ENCODE data around the gene ACVR2B.

Gene ACVR2B

GRCh38 chr3:38511546-38511945 is 57.9 kb downstream of the ACVR2B start:
- TF ChIP-seq CTCF (IDR thresholded peaks at IDR 0.05) (no peak), ZFX (IDR thresholded peaks at IDR 0.05; ENCODE audit: borderline replicate concordance) (no peak)
- H3K27ac ChIP-seq, result no peak overlapping the region

DNA sequence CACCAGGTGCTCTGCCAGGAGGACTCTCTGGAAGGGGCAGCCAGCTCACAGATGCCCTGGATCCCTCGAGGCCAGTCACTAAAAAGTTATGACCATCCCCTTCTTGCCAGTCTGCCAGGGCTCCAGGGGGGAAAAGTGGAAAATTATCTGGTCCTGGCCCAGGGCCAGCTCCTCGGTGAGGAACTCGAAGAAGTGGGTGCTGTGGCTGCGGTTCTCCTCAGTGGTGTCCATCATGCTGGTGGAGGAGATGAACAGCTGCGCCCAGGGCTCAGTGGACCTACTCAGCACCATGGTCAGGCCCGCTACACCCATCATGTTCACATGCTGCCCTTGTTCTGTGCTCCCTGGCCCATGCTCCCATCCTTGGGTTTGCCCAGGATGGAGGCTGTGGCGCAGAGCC is 61.7 kb downstream of the ACVR2B start:
- no peak overlapping the region for H3K27ac ChIP-seq
- TF ChIP-seq ZFX (IDR thresholded peaks at IDR 0.05; ENCODE audit: borderline replicate concordance) (no peak), CTCF (IDR thresholded peaks at IDR 0.05) (no peak)

- no peak overlapping the region for H3K27ac ChIP-seq
- no peak for TF ChIP-seq ZFX (IDR thresholded peaks at IDR 0.05; ENCODE audit: borderline replicate concordance)
- no peak for TF ChIP-seq CTCF (IDR thresholded peaks at IDR 0.05)
Observed at GRCh38 chr3:38516669-38517068, 63.0 kb downstream of the ACVR2B start.

- TF ChIP-seq ZFX (IDR thresholded peaks at IDR 0.05; ENCODE audit: borderline replicate concordance), result no peak
- TF ChIP-seq CTCF (IDR thresholded peaks at IDR 0.05), result no peak
- no peak overlapping the region for H3K27ac ChIP-seq
Observed at GRCh38 chr3:38519000-38519399, 65.3 kb downstream of the ACVR2B start.

DNA sequence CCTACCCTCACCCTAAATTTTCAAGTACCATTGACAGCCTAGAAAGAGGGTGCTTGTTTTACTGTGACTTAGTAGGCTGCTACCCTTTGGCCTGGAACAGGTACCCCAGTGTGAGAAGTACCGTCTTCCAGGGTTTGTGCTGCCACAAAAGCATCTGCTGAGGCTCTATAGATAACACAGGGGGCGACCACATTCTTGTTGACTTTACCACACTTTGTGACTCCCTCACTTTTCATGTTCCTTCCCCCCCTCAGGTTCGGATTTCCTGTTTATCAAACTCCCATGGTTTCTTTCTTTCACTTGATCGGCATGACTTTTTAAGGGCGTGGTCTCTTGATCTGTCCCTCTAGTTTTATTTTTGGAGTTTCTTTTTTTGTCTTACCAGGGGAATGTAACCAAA is 66.0 kb downstream of the ACVR2B start:
- H3K27ac ChIP-seq, result no peak overlapping the region

GRCh38 chr3:38521391-38521987 is 67.8 kb downstream of the ACVR2B start:
- peak; percentile 88 for TF ChIP-seq CTCF (IDR thresholded peaks at IDR 0.05)
- TF ChIP-seq ZFX (IDR thresholded peaks at IDR 0.05; ENCODE audit: borderline replicate concordance), result no peak

More for the DNA sequence above, 66.0 kb downstream of the ACVR2B start:
- TF ChIP-seq ZFX (IDR thresholded peaks at IDR 0.05; ENCODE audit: borderline replicate concordance), result no peak
- no peak for TF ChIP-seq CTCF (IDR thresholded peaks at IDR 0.05)

DNA sequence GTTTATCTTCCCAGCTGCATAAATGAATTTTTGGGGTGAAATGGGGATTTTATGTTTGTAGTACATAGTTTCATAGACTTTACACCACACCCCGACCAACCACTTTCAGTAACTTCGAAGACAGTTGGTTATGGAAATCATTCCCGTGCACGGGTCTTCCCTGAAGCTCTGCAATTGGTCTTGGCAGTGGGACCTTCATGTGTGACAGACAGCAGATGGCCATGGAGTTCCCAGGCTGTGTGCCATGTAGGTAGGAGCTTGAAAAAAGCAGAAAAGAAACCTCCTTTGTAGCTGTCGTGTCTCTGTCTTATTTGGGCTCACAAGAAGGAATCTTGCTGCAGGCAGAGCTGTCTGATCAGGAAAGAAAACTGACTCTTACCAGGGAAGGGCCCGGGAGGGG is 68.3 kb downstream of the ACVR2B start:
- H3K27ac ChIP-seq, result no peak overlapping the region
- TF ChIP-seq CTCF (IDR thresholded peaks at IDR 0.05) (no peak), ZFX (IDR thresholded peaks at IDR 0.05; ENCODE audit: borderline replicate concordance) (no peak)

More at GRCh38 chr3:38521391-38521987, 67.8 kb downstream of the ACVR2B start:
- H3K27ac ChIP-seq, result no peak overlapping the region

All from 22Rv1 (cell line).